ENCODE results near the gene LEFTY2.

LEFTY2 gene

DNA sequence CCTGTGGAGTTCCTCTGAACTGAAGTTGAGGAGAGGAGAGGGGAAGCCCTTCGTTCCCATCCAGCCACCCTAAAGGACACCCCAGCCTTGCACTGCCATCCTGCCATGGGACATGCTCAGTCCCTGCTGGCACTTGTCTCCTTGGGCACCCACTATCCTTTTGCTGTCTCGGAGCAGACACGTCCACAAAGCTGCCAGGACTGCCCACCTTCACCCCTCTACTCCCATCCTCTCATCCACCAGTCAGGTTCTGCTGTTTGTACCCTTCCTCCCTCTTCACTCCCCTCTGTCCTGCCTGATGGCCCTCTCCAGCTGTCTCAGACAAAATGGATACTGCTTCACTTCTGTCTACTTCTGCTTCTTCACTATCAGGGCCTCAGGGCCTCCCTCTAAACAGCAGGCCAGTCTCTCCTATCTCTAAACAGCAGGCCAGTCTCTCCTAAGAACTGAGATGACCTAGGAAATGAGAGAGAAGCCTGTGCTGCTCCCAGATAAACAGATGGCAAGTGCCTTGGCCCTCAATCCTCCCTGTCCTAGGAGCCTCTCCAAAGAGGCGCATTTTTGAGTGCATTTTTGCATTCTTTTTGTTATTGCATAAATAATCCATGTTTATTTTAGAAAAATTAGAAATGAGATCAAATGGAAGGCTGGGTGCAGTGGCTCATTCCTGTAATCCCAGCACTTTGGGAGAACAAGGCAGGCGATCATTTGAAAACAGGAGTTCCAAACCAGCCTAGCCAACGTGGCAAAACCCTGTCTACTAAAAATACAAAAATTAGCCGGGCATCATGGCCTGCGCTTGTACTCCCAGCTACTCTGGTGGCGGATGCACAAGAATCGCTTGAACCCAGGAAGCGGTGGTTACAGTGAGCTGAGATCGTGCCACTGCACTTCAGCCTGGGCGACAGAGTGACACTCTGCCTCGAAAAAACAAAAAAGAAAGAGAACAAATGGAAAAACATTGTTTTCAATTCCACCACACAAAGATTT is 12.5 kb downstream of the LEFTY2 start:
- DNase-seq, result peak; percentile 21

DNA sequence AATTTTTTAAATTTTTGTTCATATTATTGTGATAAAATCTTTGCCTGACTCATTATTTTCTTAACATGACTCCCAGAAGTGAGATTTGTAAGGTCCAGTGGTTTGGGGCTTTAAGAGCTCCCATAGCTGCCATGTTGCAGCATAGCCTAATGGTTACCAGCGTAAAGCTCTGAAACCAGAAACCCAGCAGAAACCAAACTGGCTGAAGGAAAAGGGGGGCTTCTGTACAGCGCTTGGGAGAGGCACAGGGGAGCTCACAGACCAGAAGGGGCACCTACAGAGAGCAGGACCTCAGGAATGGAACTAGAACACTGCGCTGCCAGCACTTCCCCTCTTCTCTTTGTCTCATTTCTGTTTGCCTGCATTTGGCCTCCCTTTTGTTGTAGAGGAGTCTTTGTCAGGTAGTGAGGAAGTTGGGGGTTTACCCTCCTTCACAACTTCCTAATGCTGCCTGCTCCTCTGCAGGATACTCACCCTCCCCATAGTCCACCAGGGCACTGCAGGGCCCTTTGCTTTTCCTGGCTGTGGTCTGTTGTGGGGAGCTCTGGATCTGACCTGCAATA is 14.4 kb downstream of the LEFTY2 start:
- DNase-seq, result no peak

GRCh38 chr1:225923692-225924555 is 17.1 kb downstream of the LEFTY2 start, which contains the start of gene PYCR2:
PYCR2 (minus strand) TSS chr1:225924250; CDS start chr1:225924110, 140 bp downstream.
- peak; percentile 93 for DNase-seq

GRCh38 chr1:225923381-225923691 is 17.7 kb downstream of the LEFTY2 start:
- DNase-seq, result no peak

- no peak for DNase-seq
These were observed 19.0 kb downstream of the LEFTY2 start for GRCh38 chr1:225921734-225922709.

GRCh38 chr1:225919906-225920305 is 21.1 kb downstream of the LEFTY2 start:
- no peak for DNase-seq

GRCh38 chr1:225918280-225918679 is 22.7 kb downstream of the LEFTY2 start:
- no peak for DNase-seq

DNA sequence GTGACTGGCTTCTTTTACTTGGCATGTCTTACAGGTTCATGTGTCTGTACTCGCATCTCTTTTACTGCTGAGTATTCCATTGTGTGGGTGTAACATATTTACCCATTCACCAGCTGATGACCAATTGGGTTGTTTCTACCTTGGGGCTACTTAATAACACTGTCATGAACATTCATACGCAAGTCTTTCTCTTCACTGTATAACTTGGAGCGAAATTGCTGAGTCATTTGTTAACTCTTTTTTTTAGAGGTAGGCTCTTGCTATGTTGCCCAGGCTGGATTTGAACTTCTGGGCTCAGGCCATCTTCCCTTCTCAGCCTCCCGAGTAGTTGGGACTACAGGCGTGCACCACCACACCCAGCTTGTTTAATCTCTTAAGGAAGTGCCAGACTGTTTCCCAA is 23.5 kb downstream of the LEFTY2 start:
- DNase-seq, result no peak

- no peak for DNase-seq
These were observed 23.9 kb downstream of the LEFTY2 start for GRCh38 chr1:225917101-225917500.

GRCh38 chr1:225915538-225915991 is 25.5 kb downstream of the LEFTY2 start:
- no peak for DNase-seq

DNA sequence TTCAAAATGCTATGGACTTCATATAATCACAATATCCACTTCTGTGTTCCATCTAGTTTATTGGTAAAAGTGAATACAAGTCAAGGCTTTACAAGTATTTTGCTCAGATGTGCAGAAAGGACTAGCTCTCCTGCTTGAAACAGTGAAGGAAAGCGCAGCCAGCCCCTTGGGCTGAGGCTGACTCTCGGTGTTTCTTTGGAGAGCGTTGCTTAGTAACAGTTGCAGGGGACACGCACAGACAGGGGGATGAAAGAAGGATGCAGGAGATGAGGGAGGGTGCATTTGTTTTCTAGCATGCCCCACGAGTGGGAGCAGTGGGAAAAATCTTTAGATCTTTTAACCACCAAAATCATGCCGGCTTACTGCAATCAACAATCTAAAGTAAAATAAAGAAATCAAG is 26.1 kb downstream of the LEFTY2 start:
- no peak for DNase-seq

GRCh38 chr1:225914391-225914790 is 26.6 kb downstream of the LEFTY2 start:
- DNase-seq, result no peak

- peak; percentile 63 for DNase-seq
These were observed 29.6 kb downstream of the LEFTY2 start for GRCh38 chr1:225911191-225912130.

- no peak for DNase-seq
These were observed 31.5 kb downstream of the LEFTY2 start for GRCh38 chr1:225909477-225909876.

- no peak for DNase-seq
These were observed 32.2 kb downstream of the LEFTY2 start for GRCh38 chr1:225908773-225909172.

GRCh38 chr1:225908013-225908640 is 32.9 kb downstream of the LEFTY2 start:
- no peak for DNase-seq

GRCh38 chr1:225907341-225907740 is 33.7 kb downstream of the LEFTY2 start:
- DNase-seq, result no peak

DNA sequence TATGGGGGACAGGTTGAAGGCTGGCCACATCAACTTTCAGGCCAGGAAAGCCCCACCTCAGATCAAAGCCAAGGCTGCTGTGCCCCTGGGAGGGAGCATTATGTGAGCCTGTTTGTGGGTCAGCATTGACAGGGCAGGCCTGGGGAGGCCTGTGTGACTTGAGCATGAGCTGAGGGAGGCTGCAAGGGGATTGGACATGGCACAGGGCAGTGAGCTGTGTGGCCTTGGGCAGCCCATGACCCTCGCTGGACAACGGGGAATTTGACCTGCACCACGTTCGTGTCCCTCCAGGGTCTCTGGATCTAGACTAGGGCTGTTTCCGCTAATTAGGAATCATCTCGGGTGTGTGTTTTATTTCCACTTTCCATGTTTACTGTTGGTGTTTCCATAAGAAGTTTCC is 34.6 kb downstream of the LEFTY2 start:
- DNase-seq, result no peak

DNA sequence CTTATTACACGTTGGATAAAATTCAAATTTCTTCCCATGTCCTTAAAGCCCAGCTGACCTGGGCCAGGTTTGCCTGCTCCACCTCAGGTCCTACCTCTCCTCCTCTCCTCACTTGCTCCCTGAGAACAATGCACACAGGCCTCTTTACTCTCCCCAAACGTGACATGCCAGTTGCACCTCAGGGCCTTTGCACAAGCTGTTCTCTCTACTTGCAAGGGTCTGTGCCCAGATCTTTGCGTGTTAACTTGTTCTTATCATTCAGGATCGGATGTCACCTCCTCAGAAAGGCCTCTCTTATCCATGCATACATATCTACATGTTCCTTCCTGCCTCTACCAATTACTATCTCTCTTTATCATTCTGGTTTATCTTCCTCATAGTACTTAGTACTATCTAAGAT is 37.4 kb downstream of the LEFTY2 start:
- no peak for DNase-seq

Data from central memory CD4-positive, alpha-beta T cell (primary cell).